Stimulated activated CD4-positive, alpha-beta T cell treated with anti-CD3 and anti-CD28 coated beads, Interleukin-15, amount 100 ng/mL, for 24 hours (primary cell): ENCODE results near the gene ACAA1.
"Not testable (repeated sequence)": the region's sequence is repeated elsewhere in the genome, so short reads cannot be mapped to it uniquely, and the experiment has no call there.

Experiments used
- DNase-seq: peaks from one replicate; pipeline ENCODE4 v3.0.0-alpha.2; 2020

ACAA1 gene

GRCh38 chr3:38099518-38099917, 37.4 kb downstream of the ACAA1 start:
- DNase-seq = no peak

GRCh38 chr3:38098376-38098723, 38.6 kb downstream of the ACAA1 start:
- DNase-seq = no peak

- no peak for DNase-seq
Observed at GRCh38 chr3:38097446-38098375, 39.2 kb downstream of the ACAA1 start.

- DNase-seq = no peak
Observed at GRCh38 chr3:38095669-38096483, 41.1 kb downstream of the ACAA1 start.

- DNase-seq = no peak
Observed at GRCh38 chr3:38094999-38095398, 41.9 kb downstream of the ACAA1 start.

- no peak for DNase-seq
Observed at GRCh38 chr3:38090453-38090852, 46.5 kb downstream of the ACAA1 start.

- DNase-seq = no peak
Observed at GRCh38 chr3:38089163-38089562, 47.8 kb downstream of the ACAA1 start.

GRCh38 chr3:38088126-38089078, 48.5 kb downstream of the ACAA1 start:
- no peak for DNase-seq

GRCh38 chr3:38087278-38087677, 49.6 kb downstream of the ACAA1 start:
- DNase-seq = not testable (repeated sequence)

- no peak for DNase-seq
Observed at GRCh38 chr3:38086496-38086895, 50.4 kb downstream of the ACAA1 start.

GRCh38 chr3:38085943-38086324, 51.0 kb downstream of the ACAA1 start:
- DNase-seq = no peak

GRCh38 chr3:38085311-38085942, 51.5 kb downstream of the ACAA1 start:
- DNase-seq = no peak

GRCh38 chr3:38084334-38085310, 52.3 kb downstream of the ACAA1 start:
- DNase-seq = peak; percentile 43

- DNase-seq = no peak
Observed at GRCh38 chr3:38083871-38084333, 53.0 kb downstream of the ACAA1 start.

GRCh38 chr3:38083254-38083653, 53.7 kb downstream of the ACAA1 start:
- not testable (repeated sequence) for DNase-seq

- DNase-seq = not testable (repeated sequence)
Observed at GRCh38 chr3:38082296-38082695, 54.6 kb downstream of the ACAA1 start.

GRCh38 chr3:38077073-38077472, 59.9 kb downstream of the ACAA1 start:
- not testable (repeated sequence) for DNase-seq
